ENCODE measurements around the gene BICC1.

GRCh38 chr10:58555930-58556311, 43.2 kb downstream of the BICC1 start:
- TF ChIP-seq CTCF (conservative IDR thresholded peaks at IDR 0.05; ENCODE audit: low read depth, low read length) (no peak), POLR2A (IDR thresholded peaks at IDR 0.05; ENCODE audit: low read depth, low read length) (no peak), RAD21 (IDR thresholded peaks at IDR 0.05; ENCODE audit: low read length) (no peak), RCOR1 (IDR thresholded peaks at IDR 0.05; ENCODE audit: insufficient replicate concordance, low read length) (no peak), BHLHE40 (IDR thresholded peaks at IDR 0.05; ENCODE audit: low read depth, low read length) (no peak), MXI1 (IDR thresholded peaks at IDR 0.05; ENCODE audit: borderline replicate concordance, low read depth, low read length) (no peak), RFX5 (IDR thresholded peaks at IDR 0.05; ENCODE audit: low read depth, low read length) (no peak), MAFK (IDR thresholded peaks at IDR 0.05; ENCODE audit: low read depth, low read length) (no peak), SMC3 (IDR thresholded peaks at IDR 0.05; ENCODE audit: low read depth, low read length) (no peak)

Data from IMR-90 (cell line).